ENCODE data around the gene BCAP31. TPM values are rescaled to one million over a fixed set of nuclear protein-coding genes. Genes with fewer than 3 reads are reported as not detected.

BCAP31 gene
- polyA plus RNA-seq (2012; ENCODE audit: missing spikeins), result 65.0 TPM

DNA sequence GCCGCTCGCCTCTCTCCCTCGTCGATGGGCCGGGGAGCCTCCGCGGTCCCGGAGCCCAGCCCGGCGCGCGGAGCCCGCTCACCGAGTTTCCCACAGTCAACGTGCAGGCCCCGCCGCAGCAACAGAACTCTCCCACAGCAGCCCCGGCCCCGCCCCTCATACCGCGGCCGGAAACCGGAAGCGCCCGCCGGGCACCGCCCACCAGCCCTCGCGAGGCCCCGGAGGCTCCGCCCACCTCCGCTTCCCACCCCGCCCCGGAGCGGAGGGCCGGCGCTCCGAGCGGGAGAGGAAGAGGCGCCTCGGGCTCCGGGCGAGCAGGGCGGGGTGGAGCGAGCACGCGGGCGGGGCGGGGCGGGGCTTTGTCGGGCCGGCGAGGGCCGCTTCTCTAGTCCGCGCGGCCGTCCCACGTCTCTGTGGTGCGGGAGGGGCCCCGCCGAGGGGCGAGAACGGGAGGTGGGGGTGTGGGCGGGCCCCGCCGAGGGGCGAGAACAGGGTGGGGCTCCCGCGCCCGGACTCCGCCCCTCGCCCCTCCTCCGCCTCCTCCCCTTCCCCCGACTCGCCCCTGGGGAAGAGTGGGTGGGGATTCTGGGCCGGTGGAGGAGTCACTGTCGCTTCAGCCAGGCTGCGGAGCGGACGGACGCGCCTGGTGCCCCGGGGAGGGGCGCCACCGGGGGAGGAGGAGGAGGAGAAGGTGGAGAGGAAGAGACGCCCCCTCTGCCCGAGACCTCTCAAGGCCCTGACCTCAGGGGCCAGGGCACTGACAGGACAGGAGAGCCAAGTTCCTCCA lies at the start of gene BCAP31, which contains the start of gene ABCD1:
TSS of gene BCAP31 (minus strand) at position 136 of the 787 bp plus-strand sequence. CDS start 1,143 bp downstream, outside the sequence.
TSS of gene ABCD1 (plus strand) at position 605 of the 787 bp plus-strand sequence. CDS start 411 bp downstream, outside the sequence.
- FAIRE-seq (peak; percentile 92), DNase-seq (ENCODE audit: insufficient read length) (peak; percentile 82)
- peak; percentile 52; the same call in 1 of the 2 replicates for TF ChIP-seq TAF1 (IDR thresholded peaks at IDR 0.05; ENCODE audit: borderline replicate concordance, low read depth, low read length)
- peak; percentile 69; the same call in 1 of the 2 replicates for TF ChIP-seq POLR2A (IDR thresholded peaks at IDR 0.05; ENCODE audit: low read depth, low read length)
- peak; percentile 25; the same call in 1 of the 2 replicates for TF ChIP-seq POLR2AphosphoS5 (IDR thresholded peaks at IDR 0.05; ENCODE audit: low read depth, low read length)

DNA sequence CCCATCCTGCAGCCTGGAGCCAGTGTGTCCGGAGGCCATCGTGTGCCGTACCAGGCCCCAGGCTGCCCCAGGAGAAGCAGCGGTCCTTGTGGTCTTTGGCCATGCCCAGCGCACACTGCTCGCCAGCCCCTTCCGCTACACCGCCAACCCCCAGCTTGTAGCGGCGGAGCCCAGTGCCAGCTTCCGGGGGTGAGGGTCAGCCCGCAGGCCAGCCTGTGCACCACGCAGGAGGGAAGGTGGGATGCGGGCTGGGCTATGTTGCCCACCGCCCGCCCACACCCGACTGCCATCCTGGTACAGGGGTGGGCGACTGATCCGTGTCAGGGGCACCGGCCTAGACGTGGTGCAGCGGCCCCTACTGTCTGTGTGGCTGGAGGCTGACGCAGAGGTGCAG lies 49.0 kb upstream of the BCAP31 start:
- peak; percentile 19 for DNase-seq (ENCODE audit: insufficient read length)
- FAIRE-seq, result no peak
- no peak for TF ChIP-seq POLR2A (IDR thresholded peaks at IDR 0.05; ENCODE audit: low read depth, low read length)
- TF ChIP-seq TAF1 (IDR thresholded peaks at IDR 0.05; ENCODE audit: borderline replicate concordance, low read depth, low read length), result no peak
- TF ChIP-seq POLR2AphosphoS5 (IDR thresholded peaks at IDR 0.05; ENCODE audit: low read depth, low read length), result no peak

DNA sequence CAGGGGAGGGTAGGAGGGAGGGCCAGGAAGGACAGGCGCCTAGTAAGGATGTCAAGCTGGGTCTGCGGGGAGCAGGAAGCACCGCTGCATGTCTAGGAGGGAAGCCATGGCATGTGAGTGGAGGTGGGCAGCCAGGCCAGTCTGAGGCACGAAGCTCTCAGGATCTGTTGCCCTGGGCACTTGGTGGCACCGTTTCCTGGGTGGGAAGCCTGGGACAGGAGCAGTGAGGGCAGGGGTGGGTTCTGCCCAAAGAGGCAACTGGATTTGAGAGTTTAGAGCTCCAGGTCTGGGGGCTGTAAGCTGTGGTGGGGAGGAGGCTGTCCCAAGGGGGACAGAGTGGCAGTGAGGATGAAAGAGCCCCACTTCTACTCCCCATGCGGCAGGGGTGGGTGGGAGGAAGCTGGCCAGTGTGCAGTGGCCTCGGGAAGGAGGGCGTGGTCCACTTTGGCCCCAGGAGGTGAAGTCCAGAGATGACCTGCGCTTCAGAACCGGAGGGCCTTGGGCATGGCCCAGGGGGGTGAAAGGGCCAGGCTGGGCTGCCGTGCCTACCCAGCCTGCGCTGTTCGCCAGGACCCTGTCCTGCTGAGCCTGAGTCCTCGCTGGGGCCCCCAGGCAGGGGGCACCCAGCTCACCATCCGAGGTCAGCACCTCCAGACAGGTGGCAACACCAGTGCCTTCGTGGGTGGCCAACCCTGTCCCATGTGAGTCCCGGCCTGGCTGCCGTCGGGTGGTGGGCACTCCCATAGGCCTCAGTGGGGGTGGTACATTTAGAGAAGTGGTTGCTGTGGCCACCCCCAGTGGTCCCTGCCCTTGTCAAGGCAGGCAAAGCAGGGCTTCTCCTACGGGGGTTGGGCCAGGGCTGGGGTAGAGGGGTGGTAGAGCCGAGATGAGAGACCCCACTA lies 48.4 kb upstream of the BCAP31 start:
- FAIRE-seq (no peak), DNase-seq (ENCODE audit: insufficient read length) (peak; percentile 25)
- TF ChIP-seq TAF1 (IDR thresholded peaks at IDR 0.05; ENCODE audit: borderline replicate concordance, low read depth, low read length), result no peak
- no peak for TF ChIP-seq POLR2A (IDR thresholded peaks at IDR 0.05; ENCODE audit: low read depth, low read length)
- no peak for TF ChIP-seq POLR2AphosphoS5 (IDR thresholded peaks at IDR 0.05; ENCODE audit: low read depth, low read length)

DNA sequence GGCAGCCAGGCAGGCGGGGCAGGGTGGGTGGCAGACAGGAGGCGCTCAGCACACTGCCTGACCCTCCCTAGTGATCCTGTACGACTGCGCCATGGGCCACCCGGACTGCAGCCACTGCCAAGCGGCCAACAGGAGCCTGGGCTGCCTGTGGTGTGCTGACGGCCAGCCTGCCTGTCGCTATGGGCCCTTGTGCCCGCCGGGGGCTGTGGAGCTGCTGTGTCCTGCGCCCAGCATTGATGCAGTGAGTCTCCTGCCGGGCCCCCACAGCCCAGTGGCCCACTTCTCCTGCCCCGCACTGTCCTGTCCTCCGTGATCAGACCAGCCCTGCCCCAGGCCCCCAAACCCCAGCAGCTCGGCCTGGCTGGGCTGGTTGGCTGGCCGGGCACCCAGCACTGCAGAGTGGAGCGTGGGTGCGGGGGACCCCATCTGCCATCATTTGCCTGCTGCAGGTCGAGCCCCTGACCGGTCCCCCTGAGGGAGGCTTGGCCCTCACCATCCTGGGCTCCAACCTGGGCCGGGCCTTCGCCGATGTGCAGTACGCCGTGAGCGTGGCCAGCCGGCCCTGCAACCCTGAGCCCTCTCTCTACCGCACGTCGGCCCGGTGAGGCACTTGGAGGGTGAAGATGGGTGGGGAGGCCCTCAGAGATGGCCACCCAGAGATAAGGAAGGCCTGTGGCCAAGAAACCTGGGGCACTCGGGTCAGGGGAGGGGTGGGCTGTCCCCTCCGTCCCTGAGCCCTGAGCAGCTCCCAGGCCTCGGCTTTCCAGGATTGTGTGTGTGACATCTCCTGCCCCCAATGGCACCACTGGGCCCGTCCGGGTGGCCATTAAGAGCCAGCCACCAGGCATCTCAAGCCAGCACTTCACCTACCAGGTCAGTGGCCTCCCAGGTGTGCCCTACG lies 47.5 kb upstream of the BCAP31 start:
- FAIRE-seq (no peak), DNase-seq (ENCODE audit: insufficient read length) (peak; percentile 25)

DNA sequence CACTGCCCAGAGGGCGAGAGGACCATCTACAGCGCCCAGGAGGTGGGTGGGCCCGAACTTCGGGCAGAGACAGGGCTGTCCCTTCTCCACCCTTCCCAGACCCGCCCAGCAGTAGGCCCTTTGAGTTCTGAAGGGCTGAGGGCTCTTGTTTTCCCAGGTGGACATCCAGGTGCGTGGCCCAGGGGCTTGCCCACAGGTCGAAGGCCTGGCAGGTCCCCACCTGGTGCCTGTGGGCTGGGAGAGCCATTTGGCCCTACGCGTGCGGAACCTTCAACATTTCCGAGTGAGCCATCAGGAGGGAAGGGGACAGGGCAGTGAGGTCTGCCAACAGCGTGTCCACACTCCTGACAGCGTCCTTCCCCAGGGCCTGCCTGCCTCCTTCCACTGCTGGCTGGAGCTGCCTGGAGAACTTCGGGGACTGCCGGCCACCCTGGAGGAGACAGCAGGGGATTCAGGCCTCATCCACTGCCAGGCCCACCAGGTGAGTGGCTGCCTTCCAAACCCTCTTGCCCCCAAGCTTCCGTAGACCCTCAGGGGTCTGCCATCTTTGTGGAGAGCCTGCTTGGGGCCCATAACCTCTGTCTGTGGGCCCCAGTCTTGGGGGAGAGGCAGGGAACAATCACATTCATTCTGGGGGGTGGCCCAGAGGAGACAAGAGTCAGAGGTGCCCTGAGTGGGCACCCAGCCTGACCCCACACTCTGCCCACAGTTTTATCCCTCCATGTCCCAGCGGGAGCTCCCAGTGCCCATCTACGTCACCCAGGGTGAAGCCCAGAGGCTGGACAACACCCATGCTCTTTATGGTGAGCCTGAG lies 46.6 kb upstream of the BCAP31 start:
- no peak for TF ChIP-seq TAF1 (IDR thresholded peaks at IDR 0.05; ENCODE audit: borderline replicate concordance, low read depth, low read length)
- no peak for TF ChIP-seq POLR2A (IDR thresholded peaks at IDR 0.05; ENCODE audit: low read depth, low read length)
- TF ChIP-seq POLR2AphosphoS5 (IDR thresholded peaks at IDR 0.05; ENCODE audit: low read depth, low read length), result no peak
- FAIRE-seq (no peak), DNase-seq (ENCODE audit: insufficient read length) (peak; percentile 25)

More for the DNA sequence above, 47.5 kb upstream of the BCAP31 start:
- no peak for TF ChIP-seq POLR2A (IDR thresholded peaks at IDR 0.05; ENCODE audit: low read depth, low read length)
- TF ChIP-seq TAF1 (IDR thresholded peaks at IDR 0.05; ENCODE audit: borderline replicate concordance, low read depth, low read length), result no peak
- no peak for TF ChIP-seq POLR2AphosphoS5 (IDR thresholded peaks at IDR 0.05; ENCODE audit: low read depth, low read length)

DNA sequence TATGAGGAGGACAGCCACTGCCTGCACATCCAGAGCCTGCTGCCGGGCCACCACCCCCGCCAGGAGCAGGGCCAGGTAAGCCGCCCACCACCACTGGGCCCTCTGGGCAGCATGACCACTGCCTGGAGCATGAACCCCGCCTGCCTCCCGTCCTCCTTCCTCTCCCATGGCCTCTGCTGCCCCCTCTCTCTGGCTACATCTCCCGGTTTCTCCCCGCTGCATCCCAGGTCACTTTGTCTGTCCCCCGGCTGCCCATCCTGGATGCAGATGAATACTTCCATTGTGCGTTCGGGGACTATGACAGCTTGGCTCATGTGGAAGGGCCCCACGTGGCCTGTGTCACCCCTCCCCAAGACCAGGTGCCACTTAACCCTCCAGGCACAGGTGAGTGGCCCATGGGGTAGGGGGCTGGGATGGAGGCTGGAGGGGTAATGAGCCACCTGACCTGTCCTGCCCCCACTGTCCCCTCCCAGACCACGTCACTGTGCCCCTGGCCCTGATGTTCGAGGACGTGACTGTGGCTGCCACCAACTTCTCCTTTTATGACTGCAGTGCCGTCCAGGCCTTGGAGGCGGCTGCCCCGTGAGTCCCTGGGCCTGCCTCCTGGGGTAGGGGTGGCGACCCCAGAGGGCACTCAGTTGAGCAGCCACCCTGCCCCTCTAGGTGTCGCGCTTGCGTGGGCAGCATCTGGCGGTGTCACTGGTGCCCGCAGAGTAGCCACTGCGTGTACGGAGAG lies 45.8 kb upstream of the BCAP31 start:
- DNase-seq (ENCODE audit: insufficient read length) (peak; percentile 23), FAIRE-seq (no peak)
- TF ChIP-seq POLR2AphosphoS5 (IDR thresholded peaks at IDR 0.05; ENCODE audit: low read depth, low read length) (no peak), POLR2A (IDR thresholded peaks at IDR 0.05; ENCODE audit: low read depth, low read length) (no peak), TAF1 (IDR thresholded peaks at IDR 0.05; ENCODE audit: borderline replicate concordance, low read depth, low read length) (no peak)

DNA sequence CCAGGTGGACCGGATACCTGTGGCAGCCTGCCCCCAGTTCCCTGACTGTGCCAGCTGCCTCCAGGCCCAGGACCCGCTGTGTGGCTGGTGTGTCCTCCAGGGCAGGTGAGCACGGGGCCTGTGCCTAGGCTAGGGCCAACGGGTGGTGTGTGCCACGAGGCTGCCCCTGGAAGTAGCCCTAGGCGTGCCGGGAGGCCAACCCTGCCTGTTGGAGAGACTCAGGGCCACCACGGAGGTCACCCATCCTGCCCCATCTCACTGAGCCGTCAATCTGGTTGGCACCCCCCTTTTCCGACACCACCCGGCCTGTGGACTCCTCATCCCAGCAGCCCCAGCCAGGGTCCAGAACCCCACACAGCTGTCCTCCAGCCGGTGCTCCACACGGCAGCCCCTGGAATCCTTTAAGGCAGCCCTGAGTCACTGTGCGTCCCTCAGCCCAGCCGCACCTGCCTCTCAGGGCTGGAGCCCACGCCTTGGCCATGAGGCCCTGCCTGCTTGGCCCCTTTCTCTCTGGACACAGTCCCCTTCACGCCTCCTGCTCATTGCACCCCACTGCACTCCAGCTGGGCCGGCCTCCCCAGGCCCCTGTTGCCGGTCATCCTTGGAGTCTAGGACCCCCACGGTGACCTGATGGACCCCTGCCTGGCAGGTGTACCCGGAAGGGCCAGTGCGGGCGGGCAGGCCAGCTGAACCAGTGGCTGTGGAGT lies 45.1 kb upstream of the BCAP31 start:
- FAIRE-seq (no peak), DNase-seq (ENCODE audit: insufficient read length) (peak; percentile 23)
- no peak for TF ChIP-seq TAF1 (IDR thresholded peaks at IDR 0.05; ENCODE audit: borderline replicate concordance, low read depth, low read length)

DNA sequence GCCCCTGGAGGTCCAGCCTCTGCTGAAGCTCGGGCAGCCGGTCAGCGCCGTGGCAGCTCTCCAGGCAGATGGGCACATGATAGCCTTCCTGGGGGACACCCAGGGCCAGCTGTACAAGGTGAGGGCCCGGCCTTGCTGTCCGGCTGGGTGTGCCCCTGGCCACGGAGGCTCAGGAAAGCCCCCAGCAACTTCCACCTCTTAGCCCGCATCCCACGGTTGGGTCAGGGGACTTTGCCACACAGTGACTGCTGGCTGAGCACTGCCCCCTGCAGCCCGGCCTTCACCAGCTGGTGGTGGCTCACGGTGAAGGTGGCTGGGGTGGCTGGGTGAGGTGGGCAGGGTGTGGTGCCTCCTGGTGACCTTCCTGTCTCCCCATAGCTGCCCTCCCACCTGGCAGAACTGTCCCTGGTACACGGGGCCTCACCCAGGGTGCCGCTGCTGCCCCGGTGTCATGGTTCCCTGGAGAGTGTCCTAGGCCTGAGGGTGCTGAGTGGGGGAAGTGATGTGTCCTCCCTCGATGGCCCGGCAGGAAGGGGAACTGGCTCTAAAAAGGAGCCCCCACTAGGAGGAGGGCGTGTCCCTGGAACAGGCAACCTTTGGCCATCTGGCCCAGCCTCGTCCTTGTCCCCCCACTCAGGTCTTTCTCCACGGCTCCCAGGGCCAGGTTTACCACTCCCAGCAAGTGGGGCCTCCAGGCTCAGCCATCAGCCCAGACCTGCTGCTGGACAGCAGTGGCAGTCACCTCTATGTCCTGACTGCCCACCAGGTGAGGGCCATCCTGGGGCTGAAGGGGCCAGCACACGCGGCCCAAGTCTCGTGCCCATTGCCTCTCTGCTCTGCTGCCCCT lies 44.3 kb upstream of the BCAP31 start:
- TF ChIP-seq POLR2A (IDR thresholded peaks at IDR 0.05; ENCODE audit: low read depth, low read length) (no peak), TAF1 (IDR thresholded peaks at IDR 0.05; ENCODE audit: borderline replicate concordance, low read depth, low read length) (no peak), POLR2AphosphoS5 (IDR thresholded peaks at IDR 0.05; ENCODE audit: low read depth, low read length) (no peak)
- FAIRE-seq (no peak), DNase-seq (ENCODE audit: insufficient read length) (peak; percentile 23)
